ENCODE results near the gene SEMA4F. TPM values are rescaled to one million over a fixed set of nuclear protein-coding genes. Genes with fewer than 3 reads are reported as not detected.

Gene SEMA4F
- total RNA-seq, 1 donor from 2014 or later = 3.5 TPM

DNA sequence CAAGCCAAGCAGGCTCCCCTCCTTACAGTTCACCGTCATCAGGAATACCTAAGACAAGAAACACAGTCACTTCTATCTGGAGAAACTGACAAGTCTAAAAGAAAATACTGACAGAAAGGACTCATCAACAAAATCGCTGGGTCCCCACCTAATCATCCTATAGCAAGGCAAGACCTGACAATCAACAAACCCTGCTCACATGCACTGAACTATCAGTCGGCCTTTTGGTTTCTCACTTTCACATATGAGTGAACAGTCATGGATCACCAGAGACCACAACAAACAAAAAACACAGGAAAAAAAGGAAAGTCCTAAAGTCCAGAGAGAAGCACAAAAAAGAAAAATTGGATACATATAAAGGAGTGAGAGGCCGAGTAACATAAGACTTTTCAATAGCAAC, 70.4 kb downstream of the SEMA4F start:
- Histone ChIP-seq H3K4me2 (no peak overlapping the region), H3K4me1 (peaks cover 4% of the 10 kb centered on the region)
- peaks cover 17% of the 10 kb centered on the region for H3K9me3 Mint-ChIP-seq

DNA sequence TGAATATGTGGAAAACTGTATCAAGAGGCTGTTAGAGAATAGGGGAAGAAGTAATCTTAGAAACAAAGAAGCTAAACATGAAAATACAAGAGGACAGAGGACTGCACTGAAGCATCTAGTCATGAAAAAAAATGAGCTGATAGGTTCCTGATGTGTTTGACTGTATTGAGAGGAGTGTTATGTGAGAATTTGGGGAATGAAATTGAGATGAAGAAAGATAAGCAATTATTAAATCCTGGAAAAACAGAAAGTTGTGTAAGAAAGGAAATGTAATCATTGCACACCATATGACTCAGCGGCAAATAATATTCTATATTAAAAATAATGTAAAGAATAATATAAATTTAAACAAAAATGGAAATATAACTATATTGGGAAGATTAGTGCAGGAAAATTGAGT, 71.2 kb downstream of the SEMA4F start:
- Mint-ChIP-seq H3K27me3 (ENCODE audit: insufficient read depth, low read depth) (peaks cover 5% of the 10 kb centered on the region), H3K9me3 (peaks cover 19% of the 10 kb centered on the region), H3K36me3 (peaks cover 3% of the 10 kb centered on the region), H3K27ac (no peak overlapping the region), H3K4me3 (no peak overlapping the region), H3K4me1 (no peaks in the 10 kb centered on the region)
- no peaks in the 10 kb centered on the region for H3K36me3 ChIP-seq
- TF ChIP-seq, protein P1, sequence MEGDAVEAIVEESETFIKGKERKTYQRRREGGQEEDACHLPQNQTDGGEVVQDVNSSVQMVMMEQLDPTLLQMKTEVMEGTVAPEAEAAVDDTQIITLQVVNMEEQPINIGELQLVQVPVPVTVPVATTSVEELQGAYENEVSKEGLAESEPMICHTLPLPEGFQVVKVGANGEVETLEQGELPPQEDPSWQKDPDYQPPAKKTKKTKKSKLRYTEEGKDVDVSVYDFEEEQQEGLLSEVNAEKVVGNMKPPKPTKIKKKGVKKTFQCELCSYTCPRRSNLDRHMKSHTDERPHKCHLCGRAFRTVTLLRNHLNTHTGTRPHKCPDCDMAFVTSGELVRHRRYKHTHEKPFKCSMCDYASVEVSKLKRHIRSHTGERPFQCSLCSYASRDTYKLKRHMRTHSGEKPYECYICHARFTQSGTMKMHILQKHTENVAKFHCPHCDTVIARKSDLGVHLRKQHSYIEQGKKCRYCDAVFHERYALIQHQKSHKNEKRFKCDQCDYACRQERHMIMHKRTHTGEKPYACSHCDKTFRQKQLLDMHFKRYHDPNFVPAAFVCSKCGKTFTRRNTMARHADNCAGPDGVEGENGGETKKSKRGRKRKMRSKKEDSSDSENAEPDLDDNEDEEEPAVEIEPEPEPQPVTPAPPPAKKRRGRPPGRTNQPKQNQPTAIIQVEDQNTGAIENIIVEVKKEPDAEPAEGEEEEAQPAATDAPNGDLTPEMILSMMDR (IDR thresholded peaks at IDR 0.05) = no peak
- TF ChIP-seq EZH2 (IDR thresholded peaks at IDR 0.05) = no peak
- TF ChIP-seq EZH2phosphoT487 (IDR thresholded peaks at IDR 0.05) = no peak
- H3K4me3 ChIP-seq = no peak overlapping the region
- DNase-seq (ENCODE audit: low spot score) = no peak
- H3K9ac ChIP-seq = no peak overlapping the region
- H3K27ac ChIP-seq = no peak overlapping the region
- H3F3A ChIP-seq (ENCODE audit: low read depth) = no peaks in the 10 kb centered on the region
- H2AFZ ChIP-seq (replicated peaks) = no peak overlapping the region
- H3K4me2 ChIP-seq = no peak overlapping the region
- H3K4me1 ChIP-seq = no peaks in the 10 kb centered on the region
- H4K20me1 ChIP-seq (ENCODE audit: low read depth) = no peaks in the 10 kb centered on the region
- no peaks in the 10 kb centered on the region for H3K9me3 ChIP-seq (ENCODE audit: low read depth)
- no peaks in the 10 kb centered on the region for H3K79me2 ChIP-seq (ENCODE audit: low read depth)
- no peaks in the 10 kb centered on the region for H3K27me3 ChIP-seq

More for the DNA sequence above, 70.4 kb downstream of the SEMA4F start:
- Mint-ChIP-seq H3K36me3 (peaks cover 3% of the 10 kb centered on the region), H3K27ac (no peak overlapping the region), H3K4me3 (no peak overlapping the region), H3K4me1 (no peaks in the 10 kb centered on the region), H3K27me3 (ENCODE audit: insufficient read depth, low read depth) (peaks cover 2% of the 10 kb centered on the region)
- Histone ChIP-seq H3K9ac (no peak overlapping the region), H3K27ac (no peak overlapping the region), H3K4me3 (no peak overlapping the region), H3F3A (ENCODE audit: low read depth) (no peaks in the 10 kb centered on the region), H4K20me1 (ENCODE audit: low read depth) (no peaks in the 10 kb centered on the region), H3K27me3 (no peaks in the 10 kb centered on the region), H3K79me2 (ENCODE audit: low read depth) (no peaks in the 10 kb centered on the region), H2AFZ (replicated peaks) (no peak overlapping the region), H3K36me3 (no peaks in the 10 kb centered on the region), H3K9me3 (ENCODE audit: low read depth) (no peaks in the 10 kb centered on the region)
- TF ChIP-seq EZH2 (IDR thresholded peaks at IDR 0.05) (no peak), EZH2phosphoT487 (IDR thresholded peaks at IDR 0.05) (no peak)
- TF ChIP-seq, protein P1 (IDR thresholded peaks at IDR 0.05) = no peak
- DNase-seq (ENCODE audit: low spot score) = no peak

DNA sequence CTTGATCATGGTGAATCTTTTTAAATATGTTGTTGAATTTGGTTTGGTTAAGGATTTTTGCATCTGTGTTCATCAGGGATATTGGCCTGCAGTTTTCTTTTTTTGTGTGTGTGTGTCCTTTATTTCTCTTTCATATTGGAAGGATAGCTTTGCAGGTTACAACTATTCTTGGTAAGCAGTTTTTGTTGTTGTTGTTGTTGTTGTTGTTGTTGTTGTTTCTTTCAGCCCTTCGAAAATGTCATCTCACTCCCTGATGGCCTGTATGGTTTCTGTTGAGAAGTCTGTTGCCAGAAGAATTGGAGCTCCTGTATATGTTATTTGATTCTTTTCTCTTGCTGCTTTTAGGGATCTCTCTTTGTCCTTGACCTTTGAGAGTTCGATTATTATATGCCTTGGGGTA, 74.8 kb downstream of the SEMA4F start:
- DNase-seq (ENCODE audit: low spot score) = no peak

More for the DNA sequence above, 74.8 kb downstream of the SEMA4F start:
- Histone ChIP-seq H2AFZ (replicated peaks) (no peak overlapping the region), H3K4me2 (no peak overlapping the region), H3K79me2 (ENCODE audit: low read depth) (no peaks in the 10 kb centered on the region), H3K27me3 (no peaks in the 10 kb centered on the region), H3K9me3 (ENCODE audit: low read depth) (no peaks in the 10 kb centered on the region), H3K9ac (no peak overlapping the region), H3K36me3 (no peaks in the 10 kb centered on the region), H3K4me1 (peaks cover under 1% of the 10 kb centered on the region), H3K4me3 (no peak overlapping the region), H3F3A (ENCODE audit: low read depth) (no peaks in the 10 kb centered on the region), H3K27ac (no peak overlapping the region), H4K20me1 (ENCODE audit: low read depth) (no peaks in the 10 kb centered on the region)
- no peak overlapping the region for H3K27ac Mint-ChIP-seq
- peaks cover 25% of the 10 kb centered on the region for H3K9me3 Mint-ChIP-seq
- H3K36me3 Mint-ChIP-seq = peaks cover 2% of the 10 kb centered on the region
- peaks cover 1% of the 10 kb centered on the region for H3K4me1 Mint-ChIP-seq
- H3K27me3 Mint-ChIP-seq (ENCODE audit: insufficient read depth, low read depth) = peaks cover 3% of the 10 kb centered on the region
- TF ChIP-seq EZH2 (IDR thresholded peaks at IDR 0.05) = no peak
- TF ChIP-seq, protein P1 (IDR thresholded peaks at IDR 0.05) = no peak
- TF ChIP-seq EZH2phosphoT487 (IDR thresholded peaks at IDR 0.05) = no peak
- H3K4me3 Mint-ChIP-seq = no peak overlapping the region

All from neural progenitor cell (in vitro differentiated cells).